ENCODE results near the gene SCFD2. TPM values are rescaled to one million over a fixed set of nuclear protein-coding genes. Genes with fewer than 3 reads are reported as not detected.

The SCFD2 gene
- polyA plus RNA-seq, 3 donors: 5.4 to 9.4 (median 6.7) TPM

DNA sequence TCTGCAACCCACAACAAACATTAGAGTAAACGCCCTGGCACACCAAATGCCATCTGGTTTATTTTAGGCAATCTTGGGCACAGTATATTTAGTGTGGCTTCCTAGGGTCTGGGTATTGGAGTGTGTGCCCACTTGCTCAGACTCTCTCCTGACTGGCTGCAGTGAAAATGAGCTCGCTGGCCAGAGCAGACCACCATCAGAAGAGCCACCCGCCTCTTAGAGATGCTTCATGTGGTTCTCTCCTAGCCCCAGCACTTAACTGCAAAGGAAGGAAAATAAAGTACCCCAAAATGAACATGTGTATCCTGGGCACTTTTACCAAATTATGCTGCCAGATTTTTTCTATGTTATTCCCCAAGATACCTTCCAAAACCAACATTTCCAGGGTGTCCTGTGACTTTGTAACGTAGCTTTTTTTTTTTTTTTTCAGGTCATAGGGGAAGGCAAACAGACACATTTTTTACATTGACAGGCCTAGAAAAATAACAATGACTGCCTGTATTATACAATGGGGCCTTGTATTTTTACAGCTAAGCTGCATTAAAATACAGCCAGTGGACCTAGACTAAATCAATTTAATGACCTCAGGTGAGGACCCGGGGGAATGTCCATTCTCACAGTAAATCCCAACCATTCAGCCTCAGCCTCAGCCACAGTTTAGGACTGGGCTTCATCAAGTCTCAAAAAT, 310.0 kb downstream of the SCFD2 start:
- Mint-ChIP-seq H3K9me3 (peaks cover 0 to 5% (median 2%) of the 10 kb centered on the region in 7 donors), H3K36me3 (no peaks in the 10 kb centered on the region), H3K4me3 (no peak overlapping the region), H3K4me1 (peaks cover 2% of the 10 kb centered on the region), H3K27ac (no peak overlapping the region), H3K27me3 (ENCODE audit: low read depth in 3 of 3) (no peaks in the 10 kb centered on the region)
- H3K27ac ChIP-seq (ENCODE audit: low read depth in 1 of 2, low read length in 2 of 2): no peak overlapping the region
- H2AFZ ChIP-seq (ENCODE audit: insufficient read depth, low read depth, low read length, poor library complexity, severe bottlenecking): no peak overlapping the region
- no peaks in the 10 kb centered on the region for H3K9me3 ChIP-seq (replicated peaks in 1 of 2; ENCODE audit: control insufficient read depth in 1 of 2, insufficient read depth in 1 of 2, low read length in 2 of 2)
- H3K9ac ChIP-seq (ENCODE audit: insufficient read depth, low read length, poor library complexity, severe bottlenecking): no peak overlapping the region
- no peaks in the 10 kb centered on the region for H3K4me1 ChIP-seq (ENCODE audit: control insufficient read depth in 1 of 2, insufficient read depth in 2 of 2, low read length in 2 of 2)
- no peaks in the 10 kb centered on the region for H3K79me2 ChIP-seq (ENCODE audit: insufficient read depth, low read length)
- DNase-seq: no peak
- intact Hi-C loops (cut with micrococcal nuclease): no loop called here
- H3K4me3 ChIP-seq (replicated peaks in 1 of 3; ENCODE audit: low read depth in 2 of 3, low read length in 3 of 3): no peak overlapping the region
- no peak for TF ChIP-seq CTCF (IDR thresholded peaks at IDR 0.05)
- H3K4me2 ChIP-seq (replicated peaks; ENCODE audit: extremely low read depth, low read length, poor library complexity, severe bottlenecking): no peak overlapping the region
- no peaks in the 10 kb centered on the region for H3K36me3 ChIP-seq (replicated peaks in 1 of 2; ENCODE audit: control insufficient read depth in 1 of 2, insufficient read depth in 2 of 2, low read length in 2 of 2)
- WGBS (ENCODE audit: insufficient coverage): 86% methylated on average over 1 of the region's 5 CpGs
- H3K27me3 ChIP-seq (ENCODE audit: control insufficient read depth in 2 of 2, insufficient read depth in 2 of 2, low read length in 2 of 2): no peaks in the 10 kb centered on the region
- H4K20me1 ChIP-seq (ENCODE audit: insufficient read depth, low read length): no peaks in the 10 kb centered on the region

DNA sequence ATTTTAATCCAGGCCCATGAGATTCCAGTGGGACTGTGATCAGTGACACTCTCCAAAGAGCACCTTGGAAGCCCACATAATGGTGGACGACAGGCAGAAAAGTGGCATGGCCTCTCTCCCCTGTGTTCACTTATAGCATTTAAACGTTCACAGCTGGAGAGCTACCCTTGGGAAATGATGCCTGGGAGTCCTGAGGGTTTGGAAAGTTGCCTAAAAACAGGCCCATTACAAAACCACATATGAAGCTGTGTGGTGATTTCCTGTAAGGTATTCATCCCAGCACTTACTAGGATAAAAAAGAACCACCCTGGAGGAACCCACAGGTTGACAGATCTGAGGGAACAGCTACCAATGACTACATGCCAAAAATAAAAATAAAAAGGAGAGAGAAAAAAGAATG, 310.6 kb downstream of the SCFD2 start:
- DNase-seq: no peak
- no peaks in the 10 kb centered on the region for H3K9me3 ChIP-seq (replicated peaks in 1 of 2; ENCODE audit: control insufficient read depth in 1 of 2, insufficient read depth in 1 of 2, low read length in 2 of 2)
- no CpG with 5 or more reads among the region's 2 CpGs for WGBS (ENCODE audit: insufficient coverage)
- H3K4me3 ChIP-seq (replicated peaks in 1 of 3; ENCODE audit: low read depth in 2 of 3, low read length in 3 of 3): no peak overlapping the region
- H3K79me2 ChIP-seq (ENCODE audit: insufficient read depth, low read length): no peaks in the 10 kb centered on the region
- Mint-ChIP-seq H3K27me3 (ENCODE audit: low read depth in 3 of 3) (no peaks in the 10 kb centered on the region), H3K4me1 (peaks cover 2% of the 10 kb centered on the region), H3K27ac (peak overlapping the region in 1 of 7 donors; percentile 9), H3K4me3 (no peak overlapping the region), H3K36me3 (peaks cover 0 to 2% of the 10 kb centered on the region in 2 donors), H3K9me3 (peaks cover 0 to 5% (median 2%) of the 10 kb centered on the region in 7 donors)
- no peaks in the 10 kb centered on the region for H3K4me1 ChIP-seq (ENCODE audit: control insufficient read depth in 1 of 2, insufficient read depth in 2 of 2, low read length in 2 of 2)
- H3K36me3 ChIP-seq (replicated peaks in 1 of 2; ENCODE audit: control insufficient read depth in 1 of 2, insufficient read depth in 2 of 2, low read length in 2 of 2): no peaks in the 10 kb centered on the region
- H3K27ac ChIP-seq (ENCODE audit: low read depth in 1 of 2, low read length in 2 of 2): no peak overlapping the region
- H3K9ac ChIP-seq (ENCODE audit: insufficient read depth, low read length, poor library complexity, severe bottlenecking): no peak overlapping the region
- H2AFZ ChIP-seq (ENCODE audit: insufficient read depth, low read depth, low read length, poor library complexity, severe bottlenecking): no peak overlapping the region
- intact Hi-C loops (cut with micrococcal nuclease): no loop called here
- no peaks in the 10 kb centered on the region for H4K20me1 ChIP-seq (ENCODE audit: insufficient read depth, low read length)
- H3K4me2 ChIP-seq (replicated peaks; ENCODE audit: extremely low read depth, low read length, poor library complexity, severe bottlenecking): no peak overlapping the region
- TF ChIP-seq CTCF (IDR thresholded peaks at IDR 0.05): no peak
- no peaks in the 10 kb centered on the region for H3K27me3 ChIP-seq (ENCODE audit: control insufficient read depth in 2 of 2, insufficient read depth in 2 of 2, low read length in 2 of 2)
